KBM-7 (cell line): Measurements from ENCODE around the gene TMEM40.
A peak's percentile ranks its signal among the peaks of the same experiment; 100 is the strongest.
"Not testable (repeated sequence)": the region's sequence is repeated elsewhere in the genome, so short reads cannot be mapped to it uniquely, and the experiment has no call there.

Experiments
- DNase-seq: peaks from one replicate; pipeline ENCODE4 v3.0.0-alpha.2; 2015
- in situ Hi-C: fragments of 300-500 bp; cut with MboI; formaldehyde crosslinking; loops from 2 replicates; pipeline ENCODE4 v1.14.3; 2020; ENCODE audit warnings: low sequenced_read_pairs, low pct_unique_long_range_greater_than_20kb, mixed read lengths

Gene TMEM40

DNA sequence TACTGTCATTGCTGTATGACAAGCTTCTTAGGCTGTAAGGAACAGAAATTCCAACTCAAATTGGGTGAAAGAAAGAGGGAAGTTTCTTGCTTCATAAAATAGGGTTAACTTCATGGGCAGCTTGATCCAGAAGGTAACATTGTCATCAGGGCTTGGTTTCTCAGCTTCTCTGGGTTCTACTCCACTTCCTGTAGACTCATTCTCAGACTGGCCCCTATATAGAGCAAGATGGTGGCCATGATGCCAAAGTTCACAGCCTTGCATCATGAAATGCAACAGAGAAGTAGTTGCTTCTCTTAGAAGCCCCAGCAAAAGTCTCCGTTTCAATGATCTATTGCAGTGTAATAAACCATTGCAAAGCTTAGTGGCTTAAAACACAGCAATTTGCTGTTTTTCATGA is 33.6 kb downstream of the TMEM40 start:
- DNase-seq: no peak
- in situ Hi-C loops: no loop called here

DNA sequence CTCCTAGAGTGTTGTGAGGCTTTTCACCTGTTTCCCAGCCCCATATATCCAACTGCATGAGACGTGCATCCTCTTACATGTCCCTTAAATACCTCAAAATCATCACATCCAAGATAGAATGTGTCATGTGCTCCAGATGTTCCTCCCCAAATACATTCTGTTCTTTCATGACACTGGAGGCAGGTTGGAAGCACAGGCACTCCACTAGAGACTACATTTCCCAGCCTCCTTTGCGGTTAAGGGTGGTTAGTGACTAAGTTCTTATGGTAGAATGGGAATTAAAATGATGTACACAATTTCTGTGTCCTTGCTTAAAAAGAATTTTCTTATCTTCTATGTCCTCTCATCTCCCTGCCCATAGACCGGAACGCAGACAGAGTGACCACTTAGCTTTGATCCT is 34.3 kb downstream of the TMEM40 start:
- DNase-seq: no peak

DNA sequence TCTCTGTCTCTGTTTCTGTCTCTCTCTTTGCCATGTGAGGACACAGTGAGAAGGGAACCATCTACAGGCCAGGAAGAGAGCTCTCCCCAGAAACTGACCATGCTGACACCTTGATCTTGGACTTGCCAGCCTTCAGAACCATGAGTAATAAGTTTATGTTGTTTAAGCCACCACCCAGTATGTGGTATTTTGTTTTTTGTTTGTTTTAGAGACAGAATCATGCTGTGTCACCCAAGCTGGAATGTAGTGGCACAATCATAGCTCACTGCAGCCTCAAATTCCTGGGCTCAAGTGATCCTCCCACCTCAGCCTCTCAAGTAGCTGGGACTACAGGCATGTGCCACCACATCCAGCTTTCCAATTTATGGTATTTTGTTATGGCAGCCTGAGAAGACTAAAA is 35.7 kb downstream of the TMEM40 start:
- DNase-seq, in situ Hi-C loops: not testable (repeated sequence)

More for the DNA sequence above, 34.3 kb downstream of the TMEM40 start:
- in situ Hi-C loops: no loop called here

DNA sequence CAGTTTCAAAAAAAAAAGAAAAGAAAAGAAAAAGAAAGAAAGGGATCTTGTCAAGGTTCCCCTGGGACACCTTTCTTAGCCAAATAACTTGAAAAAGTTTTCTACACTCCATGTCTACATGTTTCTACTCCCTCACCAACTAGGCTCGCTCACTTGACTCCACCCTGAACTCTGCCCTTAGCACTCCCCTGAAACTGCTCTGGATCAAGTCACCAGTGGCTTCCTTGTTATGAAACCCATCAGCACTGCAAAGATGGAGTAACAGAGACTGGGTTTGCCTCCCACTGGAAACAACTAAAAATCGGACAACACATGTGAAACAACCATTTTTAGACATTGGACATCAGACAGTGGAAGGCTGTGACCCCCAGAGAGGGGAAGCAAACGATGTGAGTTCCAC is 36.8 kb downstream of the TMEM40 start:
- DNase-seq: no peak
- in situ Hi-C loops: no loop called here

DNA sequence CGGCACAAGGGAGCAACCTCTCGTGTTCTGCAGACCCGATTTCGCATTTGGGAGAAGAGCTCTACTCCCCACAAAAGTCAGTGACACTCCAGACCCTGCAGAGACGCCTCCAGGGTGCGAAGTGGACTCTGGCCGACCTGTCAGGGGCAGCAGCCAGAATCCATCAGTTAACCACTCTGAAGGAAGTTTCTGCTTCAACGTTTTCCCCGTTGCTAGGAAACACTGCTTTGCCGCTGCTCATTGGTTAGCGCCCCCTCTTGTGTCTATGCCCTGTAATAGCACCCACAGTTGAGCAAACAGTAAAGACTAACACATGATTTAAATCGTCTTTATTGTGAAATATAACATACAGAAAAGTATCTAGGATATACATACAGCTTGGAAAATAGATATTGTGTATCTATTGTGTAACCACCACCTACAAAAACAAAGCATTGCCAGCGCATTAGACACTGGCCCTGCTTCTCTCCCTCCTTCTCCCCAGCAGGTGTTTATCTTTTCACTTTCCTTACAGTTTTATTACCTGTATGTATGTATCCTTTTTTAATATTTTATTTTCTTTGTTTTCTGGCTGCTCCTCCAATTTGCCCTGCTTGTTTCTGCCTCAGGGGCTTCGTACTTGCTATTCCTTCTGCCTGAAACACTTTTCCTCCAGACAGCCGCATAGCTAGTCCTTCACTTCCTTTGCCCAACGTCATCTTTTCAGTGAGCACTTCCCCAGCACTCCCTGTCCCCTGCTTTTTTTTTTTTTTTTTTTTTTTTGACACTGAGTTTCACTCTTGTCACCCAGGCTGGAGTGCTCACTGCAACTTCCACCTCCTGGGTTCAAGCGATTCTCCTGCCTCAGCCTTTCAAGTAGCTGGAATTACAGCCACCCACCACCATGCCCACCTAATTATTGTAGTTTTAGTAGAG is 38.8 kb downstream of the TMEM40 start:
- DNase-seq: peak; percentile 74
- in situ Hi-C loops: no loop called here

DNA sequence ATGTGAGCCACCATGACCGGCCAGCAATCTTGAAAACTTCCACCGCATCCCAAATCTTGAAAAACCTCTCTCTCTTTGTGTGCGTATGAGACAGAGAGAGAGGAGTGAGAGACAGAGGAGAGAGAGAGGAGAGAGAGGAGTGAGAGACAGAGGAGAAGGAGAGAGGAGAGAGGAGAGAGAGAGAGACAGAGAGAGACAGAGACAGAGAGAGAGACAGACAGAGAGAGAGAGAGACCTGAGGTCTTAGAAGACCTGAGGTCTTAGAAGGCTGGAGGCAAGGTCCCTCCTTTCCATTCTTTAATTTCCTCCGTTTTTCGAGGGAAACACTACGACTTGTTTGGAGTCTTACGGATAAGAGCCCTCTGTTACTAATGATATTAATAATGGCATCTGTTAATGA is 39.5 kb downstream of the TMEM40 start:
- no peak for DNase-seq
- in situ Hi-C loops: no loop called here

DNA sequence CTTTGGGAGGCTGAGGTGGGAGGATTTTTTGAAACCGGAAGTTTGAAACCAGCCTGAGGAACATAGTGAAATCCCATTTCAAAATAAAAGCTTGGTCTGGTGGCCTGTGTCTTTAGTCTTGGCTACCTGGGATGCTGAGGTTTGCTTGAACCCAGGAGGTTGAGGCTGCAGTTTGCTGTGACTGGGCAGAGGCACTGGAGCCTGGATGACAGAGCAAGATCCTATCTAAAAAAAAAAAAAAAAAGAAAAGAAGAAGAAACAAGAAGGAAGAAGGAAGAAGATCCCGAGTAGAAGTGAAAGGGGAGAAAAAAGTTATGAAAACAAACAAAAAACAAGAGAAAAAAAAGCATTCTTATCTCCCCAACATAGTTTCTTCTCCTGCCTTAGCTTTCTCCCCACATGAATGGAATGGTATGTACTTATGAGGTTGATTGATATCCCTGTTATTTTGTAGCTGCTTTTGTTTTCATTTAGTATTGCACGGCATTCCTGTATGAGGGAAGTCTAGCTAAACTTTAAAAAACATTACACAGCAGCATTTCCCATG is 42.4 kb downstream of the TMEM40 start:
- DNase-seq: peak; percentile 24

DNA sequence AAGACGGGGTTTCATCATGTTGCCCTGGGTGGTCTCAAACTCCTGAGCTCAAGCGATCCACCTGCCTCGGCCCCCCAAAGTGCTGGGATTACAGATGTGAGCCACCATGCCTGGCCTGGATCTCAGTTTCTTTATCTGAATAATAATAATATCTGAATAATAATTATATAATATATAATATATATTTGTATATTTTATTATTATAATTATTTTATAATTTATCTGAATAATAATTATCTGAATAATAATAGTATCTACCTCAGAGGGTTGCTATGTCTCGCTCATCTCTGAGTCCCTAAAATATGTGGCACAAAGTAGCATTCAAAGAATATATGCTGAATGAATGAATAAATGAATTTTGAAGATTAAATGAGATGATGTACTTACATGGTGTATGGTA is 44.8 kb downstream of the TMEM40 start:
- DNase-seq: no peak
- in situ Hi-C loops: no loop called here

More for the DNA sequence above, 42.4 kb downstream of the TMEM40 start:
- in situ Hi-C loops: no loop called here

DNA sequence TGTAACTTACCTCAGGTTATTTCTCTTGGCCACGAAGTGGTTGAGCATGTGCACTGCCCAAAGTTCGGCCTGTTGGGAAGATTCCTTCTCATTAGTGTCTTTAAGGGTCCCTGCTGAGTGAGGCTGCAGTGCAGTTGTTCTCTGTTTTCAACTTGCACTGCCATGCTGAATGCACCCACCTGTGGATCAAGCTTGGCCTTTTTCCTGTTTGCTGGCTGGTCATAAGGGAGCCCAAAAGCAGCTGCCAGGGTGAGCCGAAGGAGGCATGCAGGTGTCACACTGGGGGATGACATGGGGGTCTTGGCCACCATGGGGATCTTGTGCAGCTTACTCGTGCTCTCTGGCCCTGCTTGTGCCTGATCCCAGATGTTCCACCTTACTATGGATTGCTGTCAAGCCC is 49.0 kb downstream of the TMEM40 start:
- in situ Hi-C loops: no loop called here
- DNase-seq: no peak

DNA sequence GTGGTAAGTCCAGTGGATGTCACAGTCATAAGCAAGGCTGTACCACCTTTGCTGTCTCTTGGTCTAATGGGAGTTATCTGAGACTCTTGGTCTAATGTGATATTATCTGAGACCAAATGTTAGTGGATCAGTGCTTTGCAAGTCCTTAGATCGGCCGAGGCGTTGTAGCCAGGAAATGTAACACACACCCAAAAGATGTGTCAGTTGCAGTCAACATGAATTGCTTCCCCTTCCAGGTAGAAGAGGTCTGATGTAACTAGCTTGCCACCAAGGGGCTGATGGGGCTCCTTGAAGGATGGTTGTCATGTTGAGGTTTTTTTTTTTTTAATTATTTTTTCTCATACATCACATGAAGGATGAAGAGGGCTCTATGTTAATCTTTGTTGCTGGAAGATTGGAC is 49.7 kb downstream of the TMEM40 start:
- in situ Hi-C loops: no loop called here
- DNase-seq: no peak

DNA sequence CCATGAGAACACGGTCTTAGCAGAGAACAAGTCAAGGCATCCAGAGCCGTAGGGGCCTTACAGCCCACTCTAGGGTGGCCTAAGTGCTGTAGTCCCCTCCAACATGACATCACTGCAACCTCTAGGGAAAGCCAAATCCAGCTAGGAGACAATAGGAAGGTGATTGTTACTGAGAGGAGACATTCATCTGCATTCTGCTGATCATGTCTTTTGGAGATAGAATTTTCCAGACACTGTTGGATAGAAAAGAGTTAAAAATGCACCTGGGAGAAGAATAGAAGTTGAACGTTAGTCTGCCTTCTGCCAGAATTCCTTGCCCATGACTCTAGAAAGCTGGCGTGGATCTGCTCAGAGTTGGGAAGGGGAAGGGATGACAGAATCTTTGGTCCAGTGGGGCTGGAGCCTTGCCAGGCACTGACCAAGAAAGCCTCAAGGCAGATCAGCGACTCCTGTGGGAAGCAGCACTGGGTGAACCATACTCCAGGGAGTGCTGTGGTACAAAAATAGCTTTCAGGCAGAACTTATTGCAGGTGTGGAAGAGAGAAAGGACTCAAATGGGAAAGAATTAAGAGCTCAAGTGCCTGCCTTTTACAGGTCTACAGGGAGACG is 50.4 kb downstream of the TMEM40 start:
- DNase-seq: no peak
- in situ Hi-C loops: no loop called here

DNA sequence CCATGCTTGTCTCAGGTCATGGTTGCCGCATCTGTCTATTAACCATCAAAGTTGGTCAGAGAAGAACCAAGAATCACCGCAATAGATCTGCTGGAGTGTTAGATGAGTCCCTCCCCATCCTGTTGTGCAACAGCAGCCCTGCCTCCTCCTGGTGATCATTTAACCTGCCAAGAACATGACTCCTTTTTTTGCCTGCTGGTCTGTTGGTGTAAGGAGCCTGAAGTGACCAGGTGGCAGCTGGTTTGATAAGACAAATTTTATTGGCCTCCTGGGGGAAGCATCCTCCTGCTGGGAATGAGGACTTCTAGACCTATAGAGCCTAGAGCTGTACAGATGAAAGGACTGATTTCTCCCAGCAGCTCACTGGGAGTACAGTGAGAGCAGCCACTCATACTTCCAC is 51.6 kb downstream of the TMEM40 start:
- peak; percentile 35 for DNase-seq
- in situ Hi-C loops: no loop called here

DNA sequence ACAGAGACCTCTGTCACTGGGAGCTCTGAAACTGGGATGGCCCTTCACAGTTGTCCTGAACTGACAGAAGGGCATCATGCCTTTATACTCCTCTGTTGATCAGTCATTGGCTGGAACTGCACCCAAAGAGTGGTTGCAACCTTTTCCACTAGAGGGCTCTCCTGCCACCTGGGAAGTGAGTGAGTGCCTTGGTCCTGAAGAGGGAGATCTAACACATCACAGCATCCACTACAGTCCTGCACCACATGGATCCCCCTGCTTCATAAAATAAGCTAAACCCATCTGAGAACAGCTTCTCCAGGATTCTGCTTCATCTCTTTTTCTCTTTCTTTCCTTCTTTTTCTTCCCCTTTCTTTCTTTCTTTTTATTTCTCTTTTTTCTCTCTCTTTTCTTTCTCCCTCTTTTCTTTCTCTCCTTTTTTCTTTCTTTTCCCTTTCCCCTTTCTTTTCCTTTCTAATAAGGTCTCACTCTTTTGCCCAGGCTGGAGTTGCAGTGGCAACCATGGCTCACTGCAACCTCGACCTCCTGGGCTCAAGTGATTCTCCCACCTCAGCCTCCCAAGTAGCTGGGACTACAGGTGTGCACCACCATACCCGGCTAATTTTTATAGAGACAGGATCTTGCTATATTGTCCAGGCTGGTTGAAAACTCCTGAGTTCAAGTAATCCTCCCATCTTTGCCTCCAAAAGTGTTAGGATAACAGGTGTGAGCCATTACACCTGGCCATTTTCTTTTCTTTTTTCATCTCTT is 52.4 kb downstream of the TMEM40 start:
- peak; percentile 85 for DNase-seq
- in situ Hi-C loops: no loop called here

DNA sequence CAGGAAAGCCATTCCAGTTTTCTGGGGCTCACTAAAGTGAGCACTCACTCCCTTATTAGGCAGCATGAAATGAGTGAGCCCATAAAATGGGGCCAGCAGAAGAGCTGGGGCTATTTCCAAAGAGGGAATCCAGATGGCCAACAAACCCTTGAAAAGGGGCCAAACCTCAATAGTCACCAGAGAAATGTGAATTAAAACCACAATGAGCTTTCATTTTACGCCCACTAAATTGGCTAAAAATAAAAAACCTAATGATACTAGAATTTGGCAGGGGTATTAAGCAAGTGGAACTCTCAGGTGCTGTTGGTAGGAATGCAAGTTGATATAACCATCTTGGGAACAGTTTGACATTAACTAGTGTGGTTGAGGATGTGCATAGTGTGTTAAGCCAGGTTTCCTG is 53.1 kb downstream of the TMEM40 start:
- DNase-seq: no peak
- in situ Hi-C loops: no loop called here

DNA sequence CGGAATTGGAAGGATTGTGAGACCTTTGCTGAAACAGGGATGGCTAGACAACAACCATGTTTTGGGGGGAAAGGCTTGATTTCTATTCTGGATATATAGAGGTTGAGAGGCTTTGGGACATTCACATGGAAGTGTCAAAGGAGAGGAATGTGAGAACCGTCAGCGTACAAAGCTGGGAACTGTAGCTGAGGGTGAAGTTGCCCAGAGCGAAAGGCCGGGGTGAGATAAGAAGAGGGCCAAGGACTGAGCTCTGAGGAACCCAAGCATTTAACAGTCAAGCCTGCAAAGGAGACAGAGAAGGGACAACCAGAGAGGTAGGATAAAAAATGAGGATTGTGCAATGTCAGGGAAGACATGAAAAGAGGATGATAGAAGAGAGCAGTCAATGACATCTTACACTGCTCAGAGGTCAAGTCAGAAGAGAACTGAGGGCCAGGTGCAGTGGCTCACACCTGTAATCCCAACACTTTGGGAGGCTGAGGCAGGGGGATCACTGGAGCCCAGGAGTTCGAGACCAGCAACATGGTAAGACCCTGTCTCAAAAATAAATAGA is 53.6 kb downstream of the TMEM40 start:
- in situ Hi-C loops: no loop called here
- DNase-seq: no peak

DNA sequence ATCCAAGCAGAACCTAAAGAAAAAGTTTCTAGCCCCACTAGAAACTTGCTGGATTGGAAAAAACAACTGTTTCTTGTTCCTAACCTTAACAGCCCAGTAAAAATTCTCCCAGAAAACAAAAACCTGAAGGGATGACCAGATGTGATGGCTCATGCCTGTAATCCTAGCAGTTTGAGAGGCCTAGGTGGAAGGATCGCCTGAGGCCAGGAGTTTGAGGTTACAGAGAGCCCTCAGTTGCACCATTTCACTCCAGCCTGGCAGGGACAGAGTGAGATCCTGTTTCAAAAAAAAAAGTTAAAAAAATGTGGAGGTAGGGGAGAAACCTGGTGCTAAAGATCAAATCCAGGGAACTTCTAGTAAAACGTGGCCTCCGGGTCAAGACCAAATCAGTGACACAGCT is 56.6 kb downstream of the TMEM40 start:
- in situ Hi-C loops: no loop called here
- DNase-seq: no peak

DNA sequence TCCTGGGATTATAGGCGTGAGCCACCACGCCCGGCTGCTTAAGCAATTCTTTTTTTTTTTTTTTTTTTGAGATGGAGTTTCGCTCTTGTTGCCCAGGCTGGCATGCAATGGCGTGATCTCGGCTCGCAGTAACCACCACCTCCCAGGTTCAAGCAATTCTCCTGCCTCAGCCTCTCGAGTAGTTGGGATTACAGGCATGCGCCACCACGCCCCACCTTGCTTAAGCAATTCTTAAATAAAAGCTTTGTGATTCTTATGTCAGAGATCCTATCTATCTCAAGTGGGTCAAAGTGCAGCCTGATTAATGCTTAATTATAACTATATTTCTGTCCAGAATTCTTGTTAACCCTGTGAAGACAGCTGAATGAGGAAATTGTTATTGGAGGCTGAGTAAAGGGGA is 57.5 kb downstream of the TMEM40 start:
- in situ Hi-C loops, DNase-seq: not testable (repeated sequence)

DNA sequence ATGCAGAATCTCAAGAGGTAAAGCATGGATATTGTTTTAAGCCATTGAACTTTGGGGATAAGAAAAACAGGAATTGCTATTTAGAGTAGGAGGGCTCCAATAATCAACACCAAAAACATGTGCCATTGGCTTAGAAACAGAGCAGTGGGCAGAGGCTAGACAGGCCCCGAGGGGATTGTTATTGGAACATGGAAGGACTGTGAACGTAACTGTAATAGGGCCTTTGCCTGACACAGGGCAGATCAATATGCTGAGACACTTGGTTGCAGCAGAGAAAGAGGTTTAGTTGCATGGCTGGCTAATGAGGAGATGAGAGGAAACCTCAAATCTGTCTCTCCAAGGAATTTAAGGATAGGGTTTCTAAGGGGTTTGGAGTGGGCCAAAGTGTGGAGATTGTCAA is 58.3 kb downstream of the TMEM40 start:
- in situ Hi-C loops: no loop called here
- DNase-seq: no peak

DNA sequence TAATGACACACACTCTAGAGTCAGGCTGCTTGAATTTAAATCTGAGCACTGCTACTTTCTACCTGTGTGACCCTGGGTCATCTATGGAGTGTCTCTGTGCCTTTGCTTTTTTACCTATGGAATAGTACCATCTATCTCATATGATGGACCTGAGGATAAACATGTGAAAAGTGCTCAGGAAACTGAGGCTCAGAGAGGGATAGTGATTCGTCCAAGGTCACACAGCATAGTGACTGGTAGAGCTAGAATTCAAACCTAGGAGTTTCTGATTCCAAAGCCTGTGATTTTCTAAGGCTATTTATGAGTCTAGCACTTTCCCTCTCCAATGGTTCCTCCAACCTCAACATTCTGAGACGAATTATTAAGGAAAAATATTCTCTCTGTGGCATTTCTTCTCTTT is 63.1 kb downstream of the TMEM40 start:
- no peak for DNase-seq
- in situ Hi-C loops: no loop called here
